Mesendoderm (in vitro differentiated cells): ENCODE data around the gene TFDP2.

Experiments
- DNase-seq: peaks from one replicate; pipeline ENCODE4 v3.0.0; 2013
- H2AK5ac ChIP-seq: 2 replicates; pipeline ENCODE4 v1.6.1; 2013; ENCODE audit warnings: low read length, inconsistent platforms
- H2BK120ac ChIP-seq: 2 replicates; pipeline ENCODE4 v1.6.1; 2013; ENCODE audit warnings: low read depth, mild to moderate bottlenecking, low read length, moderate library complexity, mixed read lengths
- H2BK15ac ChIP-seq: replicated peaks from 2 replicates; pipeline ENCODE4 v1.6.1; 2013; ENCODE audit warnings: low read depth, mild to moderate bottlenecking, moderate library complexity
- H2BK5ac ChIP-seq: 2 replicates; pipeline ENCODE4 v1.6.1; 2013; ENCODE audit warnings: low read length, inconsistent platforms
- H3K18ac ChIP-seq: 2 replicates; pipeline ENCODE4 v1.6.1; 2013; ENCODE audit warnings: mild to moderate bottlenecking, low read length, mixed read lengths
- H3K23ac ChIP-seq: one replicate; pipeline ENCODE4 v1.6.1; 2013; ENCODE audit warnings: low read length
- H3K27ac ChIP-seq: 2 replicates; pipeline ENCODE4 v1.5.1; 2013; ENCODE audit warnings: low read depth, mild to moderate bottlenecking, inconsistent platforms, low read length, moderate library complexity
- H3K27me3 ChIP-seq: 2 replicates; pipeline ENCODE4 v1.6.1; 2013; ENCODE audit warnings: low read length, control low read depth, mild to moderate bottlenecking, inconsistent platforms; ENCODE audit not compliant: insufficient read depth, poor library complexity
- H3K36me3 ChIP-seq: 2 replicates; pipeline ENCODE4 v1.6.1; 2013; ENCODE audit warnings: low read length, inconsistent platforms; ENCODE audit not compliant: control insufficient read depth, insufficient read depth
- H3K4ac ChIP-seq: one replicate; pipeline ENCODE4 v1.6.1; 2013; ENCODE audit warnings: low read depth, mild to moderate bottlenecking, low read length, moderate library complexity
- H3K4me1 ChIP-seq: 2 replicates; pipeline ENCODE4 v1.6.1; 2013; ENCODE audit warnings: low read depth, low read length, inconsistent platforms; ENCODE audit not compliant: control insufficient read depth
- H3K4me2 ChIP-seq: 2 replicates; pipeline ENCODE4 v1.6.1; 2013; ENCODE audit warnings: low read length
- H3K4me3 ChIP-seq: 2 replicates; pipeline ENCODE4 v1.5.1; 2013; ENCODE audit warnings: mild to moderate bottlenecking, low read length
- H3K56ac ChIP-seq: one replicate; pipeline ENCODE4 v1.6.1; 2013; ENCODE audit warnings: low read length
- H3K79me1 ChIP-seq: 2 replicates; pipeline ENCODE4 v1.6.1; 2013; ENCODE audit warnings: low read length, inconsistent platforms
- H3K79me2 ChIP-seq: 2 replicates; pipeline ENCODE4 v1.6.1; 2013; ENCODE audit warnings: mild to moderate bottlenecking, low read length; ENCODE audit not compliant: control insufficient read depth, insufficient read depth
- H3K9ac ChIP-seq: 2 replicates; pipeline ENCODE4 v1.6.1; 2013; ENCODE audit warnings: low read length, inconsistent platforms
- H4K5ac ChIP-seq: one replicate; pipeline ENCODE4 v1.6.1; 2013; ENCODE audit warnings: low read length
- H4K8ac ChIP-seq: one replicate; pipeline ENCODE4 v1.6.1; 2013; ENCODE audit warnings: low read depth, mild to moderate bottlenecking, control low read depth, low read length, moderate library complexity
- WGBS: extraction: QIAGEN DNeasy Blood & Tissue Kit; methylation state at CpG from one replicate; pipeline ENCODE4 v1.1.7; 2013; ENCODE audit warnings: low lambda C conversion rate, missing lambda C conversion rate; ENCODE audit not compliant: insufficient coverage; ENCODE audit errors: extremely low coverage; 5-methylcytosine and 5-hydroxymethylcytosine counted together

The TFDP2 gene

GRCh38 chr3:142031575-142031974 is 117.8 kb downstream of the TFDP2 start:
- no peak overlapping the region for H3K4me2 ChIP-seq
- no peak overlapping the region for H2AK5ac ChIP-seq
- no peak overlapping the region for H3K56ac ChIP-seq

GRCh38 chr3:142029791-142030190 is 119.6 kb downstream of the TFDP2 start:
- Histone ChIP-seq H3K79me2 (peaks cover 6% of the 10 kb centered on the region), H4K5ac (no peak overlapping the region), H3K79me1 (no peaks in the 10 kb centered on the region), H3K56ac (no peak overlapping the region), H2BK5ac (no peak overlapping the region), H2BK120ac (no peak overlapping the region), H3K4ac (no peak overlapping the region), H3K27me3 (no peaks in the 10 kb centered on the region), H3K36me3 (no peaks in the 10 kb centered on the region), H4K8ac (no peak overlapping the region), H3K9ac (no peak overlapping the region), H2BK15ac (no peak overlapping the region), H3K4me3 (no peak overlapping the region), H3K4me1 (no peaks in the 10 kb centered on the region), H2AK5ac (no peak overlapping the region), H3K4me2 (no peak overlapping the region), H3K27ac (no peak overlapping the region), H3K23ac (no peak overlapping the region), H3K18ac (no peak overlapping the region)
- no CpG with 5 or more reads among the region's 5 CpGs for WGBS
- DNase-seq, result no peak

More at GRCh38 chr3:142031575-142031974, 117.8 kb downstream of the TFDP2 start:
- Histone ChIP-seq H3K79me2 (peaks cover 3% of the 10 kb centered on the region), H3K4me1 (no peaks in the 10 kb centered on the region), H3K9ac (no peak overlapping the region), H4K5ac (no peak overlapping the region), H3K4me3 (no peak overlapping the region), H4K8ac (no peak overlapping the region), H3K36me3 (no peaks in the 10 kb centered on the region), H3K27me3 (no peaks in the 10 kb centered on the region), H2BK5ac (no peak overlapping the region), H3K18ac (no peak overlapping the region), H2BK15ac (no peak overlapping the region), H3K27ac (no peak overlapping the region), H3K4ac (no peak overlapping the region), H3K79me1 (no peaks in the 10 kb centered on the region), H3K23ac (no peak overlapping the region), H2BK120ac (no peak overlapping the region)
- DNase-seq, result no peak

GRCh38 chr3:142029052-142029642 is 120.2 kb downstream of the TFDP2 start:
- no peak overlapping the region for H3K18ac ChIP-seq
- H2BK5ac ChIP-seq, result no peak overlapping the region
- no peak overlapping the region for H3K27ac ChIP-seq
- no peak overlapping the region for H2BK120ac ChIP-seq
- no peaks in the 10 kb centered on the region for H3K4me1 ChIP-seq
- H3K4me2 ChIP-seq, result no peak overlapping the region
- H3K79me1 ChIP-seq, result no peaks in the 10 kb centered on the region
- no peak overlapping the region for H4K8ac ChIP-seq
- H2BK15ac ChIP-seq, result no peak overlapping the region
- H3K56ac ChIP-seq, result no peak overlapping the region
- WGBS, result no CpG with 5 or more reads among the region's 3 CpGs
- no peak overlapping the region for H2AK5ac ChIP-seq
- H3K27me3 ChIP-seq, result no peaks in the 10 kb centered on the region
- no peak overlapping the region for H4K5ac ChIP-seq
- no peak overlapping the region for H3K9ac ChIP-seq
- H3K4me3 ChIP-seq, result no peak overlapping the region
- H3K4ac ChIP-seq, result peak overlapping the region; percentile 55
- DNase-seq, result no peak
- no peak overlapping the region for H3K23ac ChIP-seq
- H3K79me2 ChIP-seq, result peaks cover 6% of the 10 kb centered on the region
- no peaks in the 10 kb centered on the region for H3K36me3 ChIP-seq

- no peak overlapping the region for H3K27ac ChIP-seq
Observed at GRCh38 chr3:142028243-142028777, 121.0 kb downstream of the TFDP2 start.

GRCh38 chr3:142027735-142028134 is 121.6 kb downstream of the TFDP2 start:
- H2BK120ac ChIP-seq, result no peak overlapping the region
- H3K27me3 ChIP-seq, result no peaks in the 10 kb centered on the region
- no peak overlapping the region for H4K8ac ChIP-seq
- peaks cover 6% of the 10 kb centered on the region for H3K79me2 ChIP-seq
- H3K4me1 ChIP-seq, result no peaks in the 10 kb centered on the region
- no peak overlapping the region for H3K23ac ChIP-seq
- no peaks in the 10 kb centered on the region for H3K36me3 ChIP-seq
- no peak overlapping the region for H3K27ac ChIP-seq
- H4K5ac ChIP-seq, result no peak overlapping the region
- no peak overlapping the region for H3K4ac ChIP-seq
- peak overlapping the region; percentile 57 for H3K9ac ChIP-seq
- no peak overlapping the region for H3K18ac ChIP-seq
- WGBS, result no CpG with 5 or more reads among the region's 2 CpGs
- H2BK15ac ChIP-seq, result no peak overlapping the region
- no peak overlapping the region for H2AK5ac ChIP-seq
- H3K79me1 ChIP-seq, result no peaks in the 10 kb centered on the region
- H3K4me3 ChIP-seq, result peak overlapping the region; percentile 44
- peak overlapping the region; percentile 76 for H3K56ac ChIP-seq
- peak overlapping the region; percentile 65 for H3K4me2 ChIP-seq
- no peak overlapping the region for H2BK5ac ChIP-seq
- peak; percentile 42 for DNase-seq

More at GRCh38 chr3:142028243-142028777, 121.0 kb downstream of the TFDP2 start:
- H3K36me3 ChIP-seq, result no peaks in the 10 kb centered on the region
- peak overlapping the region; percentile 68 for H3K18ac ChIP-seq
- H2BK120ac ChIP-seq, result no peak overlapping the region
- no peaks in the 10 kb centered on the region for H3K27me3 ChIP-seq
- no peak overlapping the region for H3K4ac ChIP-seq
- H2BK15ac ChIP-seq, result no peak overlapping the region
- H2AK5ac ChIP-seq, result no peak overlapping the region
- H4K8ac ChIP-seq, result no peak overlapping the region
- H3K9ac ChIP-seq, result peak overlapping the region; percentile 55
- H3K4me1 ChIP-seq, result no peaks in the 10 kb centered on the region
- no peak overlapping the region for H3K4me2 ChIP-seq
- WGBS, result no CpG with 5 or more reads among the region's 4 CpGs
- H3K56ac ChIP-seq, result peak overlapping the region; percentile 54
- H3K4me3 ChIP-seq, result peak overlapping the region; percentile 63
- H2BK5ac ChIP-seq, result no peak overlapping the region
- no peaks in the 10 kb centered on the region for H3K79me1 ChIP-seq
- H3K79me2 ChIP-seq, result peaks cover 6% of the 10 kb centered on the region
- no peak overlapping the region for H4K5ac ChIP-seq
- DNase-seq, result peak; percentile 93
- H3K23ac ChIP-seq, result no peak overlapping the region

- Histone ChIP-seq H3K9ac (no peak overlapping the region), H3K23ac (no peak overlapping the region), H3K36me3 (no peaks in the 10 kb centered on the region), H2BK120ac (no peak overlapping the region), H2AK5ac (no peak overlapping the region), H3K27me3 (no peaks in the 10 kb centered on the region), H3K79me1 (no peaks in the 10 kb centered on the region), H4K5ac (no peak overlapping the region), H3K4me3 (no peak overlapping the region), H4K8ac (no peak overlapping the region), H3K27ac (no peak overlapping the region), H2BK5ac (no peak overlapping the region), H3K4ac (no peak overlapping the region), H3K56ac (no peak overlapping the region), H3K18ac (no peak overlapping the region), H2BK15ac (no peak overlapping the region), H3K79me2 (peaks cover 8% of the 10 kb centered on the region), H3K4me2 (no peak overlapping the region), H3K4me1 (no peaks in the 10 kb centered on the region)
- WGBS, result no CpG with 5 or more reads among the region's 3 CpGs
- DNase-seq, result peak; percentile 31
Observed at GRCh38 chr3:142027300-142027699, 122.0 kb downstream of the TFDP2 start.
